ENCODE data around the gene GNB4. TPM values are rescaled to one million over a fixed set of nuclear protein-coding genes. Genes with fewer than 3 reads are reported as not detected.

Gene GNB4
- total and polyA plus RNA-seq, 10 of the 15 experiments (the other 5 are each of a cell fraction or from before 2014, with no cell fraction given), result 0.14 to 3.4 (median 1.8) TPM

DNA sequence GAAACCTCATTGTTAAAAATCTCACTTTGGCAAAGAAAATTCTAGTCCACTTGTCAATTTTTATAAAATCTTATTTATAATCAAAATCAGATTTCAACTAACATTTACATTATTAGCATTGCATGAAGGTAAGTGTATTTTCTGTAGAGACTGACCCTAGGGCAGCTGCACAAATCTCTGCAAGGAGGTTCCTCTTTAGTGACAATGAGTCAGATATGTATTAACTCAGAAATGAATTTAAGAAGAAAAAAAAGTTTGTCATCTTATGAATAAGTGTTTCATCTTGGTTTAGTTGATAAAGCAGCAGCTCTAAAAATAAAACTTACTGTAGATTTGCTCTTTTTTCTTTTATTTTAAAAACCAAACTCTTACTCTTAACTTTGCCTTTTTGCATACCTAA is 9.0 kb upstream of the GNB4 start:
- no peaks in the 10 kb centered on the region for H4K20me1 ChIP-seq (ENCODE audit: control insufficient read depth, insufficient read depth)
- RAD21 ChIA-PET (ENCODE audit: unreplicated experiment), result interaction anchor here (0.7 kb wide), 1 partner anchor 144 kb away, joined by 3 read pairs; the partner anchor contains the start of genes MRPL47 and NDUFB5
- no peak for ATAC-seq
- in situ Hi-C loops (cut with MboI), result no loop called here
- no peak for DNase-seq (ENCODE audit: low read depth, low spot score)
- H2AFZ ChIP-seq (ENCODE audit: control insufficient read depth, low read depth, low read length), result no peak overlapping the region
- SMC1A ChIA-PET (ENCODE audit: uncharacterized antibody, unreplicated experiment), result interaction anchor here (0.9 kb wide), 1 partner anchor 109 kb away, joined by 3 read pairs; no protein-coding TSS in a partner anchor
- POLR2A ChIA-PET, result no interaction called here
- H3K27me3 ChIP-seq (replicated peaks in 1 of 2; ENCODE audit: control insufficient read depth in 2 of 2, insufficient read depth in 2 of 2, low read length in 1 of 2), result peaks cover 0 to 5% of the 10 kb centered on the region in 2 experiments; a peak in 1 of 4 replicates
- CTCF ChIA-PET, result interaction anchor here (0.6 to 1.5 kb wide), 4 partner anchors 10 to 83 kb away, joined by 3 to 4 read pairs (median 3); no protein-coding TSS in a partner anchor
- H3K4me2 ChIP-seq (ENCODE audit: control insufficient read depth, insufficient read depth), result no peak overlapping the region
- no peaks in the 10 kb centered on the region for H3K4me1 ChIP-seq (ENCODE audit: control insufficient read depth, insufficient read depth, low read length)
- no TSS peak for BruUV-seq (replicated peaks)
- H3K4me3 ChIP-seq, result no peak overlapping the region
- no peaks in the 10 kb centered on the region for H3K9me3 ChIP-seq (replicated peaks; ENCODE audit: control insufficient read depth, insufficient read depth, low read length)
- no peak overlapping the region for H3K9ac ChIP-seq (ENCODE audit: control insufficient read depth, insufficient read depth, low read length)
- no peak for TF ChIP-seq NFXL1 (IDR thresholded peaks at IDR 0.05; ENCODE audit: borderline replicate concordance)
- TF ChIP-seq BRCA1 (IDR thresholded peaks at IDR 0.05; ENCODE audit: low read depth, low read length), result no peak
- TF ChIP-seq ZBTB40 (IDR thresholded peaks at IDR 0.05; ENCODE audit: borderline replicate concordance), result no peak
- no peak for TF ChIP-seq KAT2A (conservative IDR thresholded peaks at IDR 0.05; ENCODE audit: control insufficient read depth, low read depth, low read length)
- intact Hi-C loops (cut with micrococcal nuclease; ENCODE audit: unreplicated experiment), result no loop called here
- no peak for FAIRE-seq
- H3K36me3 ChIP-seq (ENCODE audit: control insufficient read depth in 2 of 2, insufficient read depth in 2 of 2, low read length in 1 of 2), result no peaks in the 10 kb centered on the region
- no peak overlapping the region for H3K27ac ChIP-seq (ENCODE audit: control insufficient read depth, insufficient read depth)
- H3K79me2 ChIP-seq (ENCODE audit: control insufficient read depth, insufficient read depth, low read length), result no peaks in the 10 kb centered on the region

Measured in GM12878 (cell line).